GM19455 (cell line): Measurements from ENCODE around the gene MAGIX.

Source experiments
- ATAC-seq: cut with Tn5 transposase; IDR thresholded peaks from one replicate; pipeline ENCODE4 v1.9.1; 2021; ENCODE audit not compliant: unreplicated experiment

The MAGIX gene

DNA sequence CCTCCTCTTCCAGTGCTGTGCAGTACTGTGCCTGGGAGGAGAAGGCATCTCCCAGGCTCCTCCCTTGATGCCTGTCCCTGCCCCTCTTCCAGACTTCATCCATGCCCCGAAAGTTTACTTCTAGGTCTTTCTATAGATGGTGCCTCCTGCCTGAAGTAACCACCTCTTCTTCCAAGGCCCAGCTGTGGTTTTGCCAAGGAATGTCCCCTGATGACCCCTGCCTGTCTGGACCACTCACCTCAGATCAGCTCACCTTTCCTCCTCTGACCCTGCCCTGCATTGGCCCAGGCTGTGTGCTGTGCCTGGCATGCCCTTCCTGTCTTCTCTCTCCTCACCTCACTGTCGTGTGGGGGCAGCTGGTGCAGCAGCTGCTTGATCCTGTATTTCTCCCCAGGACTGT, 16.8 kb downstream of the MAGIX start:
- ATAC-seq = no peak

DNA sequence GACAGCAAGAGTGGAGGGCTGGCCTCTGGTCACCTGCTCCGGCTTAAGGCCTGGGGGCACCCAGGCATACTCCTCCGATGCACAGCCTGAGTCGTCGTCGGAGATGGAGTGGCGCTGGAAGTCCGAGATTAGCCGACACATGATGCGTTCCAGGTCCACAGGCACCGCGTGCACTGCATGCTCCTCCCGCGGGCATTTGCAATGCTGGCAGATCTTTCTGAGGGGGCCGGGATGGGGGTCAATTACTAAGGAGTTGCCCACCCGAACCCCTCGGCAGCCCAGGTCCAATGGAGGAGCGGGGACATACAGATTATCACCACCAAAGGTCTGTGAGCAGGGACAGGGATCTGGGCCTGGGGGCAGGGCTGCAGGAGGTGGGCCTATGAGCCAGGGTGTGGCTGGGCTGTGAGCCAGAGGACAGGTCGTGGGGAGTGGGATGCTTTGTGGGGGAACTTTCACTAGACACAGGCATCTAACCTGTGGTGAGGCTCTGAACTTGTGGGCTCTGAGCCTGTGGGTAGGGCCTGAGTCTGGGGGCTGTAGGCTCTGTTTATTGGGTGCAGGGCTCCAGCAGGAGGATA, 21.2 kb downstream of the MAGIX start:
- ATAC-seq = no peak

- ATAC-seq = peak; percentile 42
Observed at GRCh38 chrX:49184294-49185281, 22.0 kb downstream of the MAGIX start.

GRCh38 chrX:49186125-49187027, 23.8 kb downstream of the MAGIX start, which contains the start of gene PRICKLE3:
PRICKLE3 (minus strand) TSS chrX:49186373; CDS start chrX:49186297, 76 bp downstream.
- no peak for ATAC-seq

- no peak for ATAC-seq
Observed at GRCh38 chrX:49187028-49187394, 24.5 kb downstream of the MAGIX start.

GRCh38 chrX:49187526-49187925, 25.0 kb downstream of the MAGIX start:
- ATAC-seq = no peak

GRCh38 chrX:49188468-49189076, 26.0 kb downstream of the MAGIX start:
- no peak for ATAC-seq

GRCh38 chrX:49189606-49190005, 27.0 kb downstream of the MAGIX start:
- no peak for ATAC-seq

GRCh38 chrX:49190821-49191573, 28.4 kb downstream of the MAGIX start:
- peak; percentile 89 for ATAC-seq

DNA sequence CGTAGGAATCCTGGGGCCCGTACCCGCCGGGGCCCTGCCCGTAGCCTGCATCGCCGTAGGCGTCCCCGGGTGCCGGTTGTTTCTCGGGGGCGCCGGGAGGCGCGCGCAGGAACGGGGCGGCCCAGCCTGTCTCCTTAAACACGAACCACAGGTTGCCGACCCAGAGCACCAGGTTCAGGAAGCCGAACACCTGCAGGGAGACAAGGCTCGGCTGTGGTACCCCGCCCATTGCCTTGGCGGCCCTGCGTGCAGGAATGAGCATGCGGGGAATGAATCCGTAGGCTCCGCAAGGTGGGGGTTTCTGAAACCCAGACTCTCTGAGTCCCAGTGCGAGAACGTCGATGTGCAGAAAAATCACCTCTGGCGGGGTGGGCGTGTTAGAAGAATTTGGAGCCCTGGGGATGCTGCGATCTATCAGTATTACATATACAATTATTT, 29.0 kb downstream of the MAGIX start:
- peak; percentile 22 for ATAC-seq

DNA sequence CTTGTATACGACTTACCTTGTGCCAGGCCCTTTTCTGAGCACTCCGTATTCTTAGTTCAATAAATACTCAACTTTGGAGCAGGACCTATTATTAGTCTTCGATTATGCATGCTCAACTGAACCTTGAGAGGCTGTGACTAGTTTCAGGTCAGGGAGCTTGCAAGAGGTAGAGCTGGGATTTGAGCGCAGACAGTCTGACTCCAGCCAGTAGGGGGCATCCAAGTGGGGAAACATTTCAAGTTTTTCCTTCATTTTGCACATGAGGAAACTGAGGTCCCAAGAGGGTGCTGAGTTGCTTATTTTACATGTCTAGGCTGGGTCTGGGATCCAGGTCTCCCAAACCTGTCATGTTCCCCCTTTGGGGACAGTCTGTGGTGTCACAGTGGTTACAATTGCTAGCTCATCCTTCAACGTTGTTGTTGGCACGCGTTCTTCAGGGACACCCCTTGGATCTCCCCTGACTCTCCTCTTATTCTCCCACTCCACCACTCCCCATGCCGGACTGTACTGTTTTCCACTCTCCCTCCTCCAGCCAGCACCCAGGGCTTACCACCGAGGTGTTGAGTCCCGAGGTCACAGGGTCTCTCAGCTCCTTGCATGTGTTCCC, 30.3 kb downstream of the MAGIX start:
- no peak for ATAC-seq

DNA sequence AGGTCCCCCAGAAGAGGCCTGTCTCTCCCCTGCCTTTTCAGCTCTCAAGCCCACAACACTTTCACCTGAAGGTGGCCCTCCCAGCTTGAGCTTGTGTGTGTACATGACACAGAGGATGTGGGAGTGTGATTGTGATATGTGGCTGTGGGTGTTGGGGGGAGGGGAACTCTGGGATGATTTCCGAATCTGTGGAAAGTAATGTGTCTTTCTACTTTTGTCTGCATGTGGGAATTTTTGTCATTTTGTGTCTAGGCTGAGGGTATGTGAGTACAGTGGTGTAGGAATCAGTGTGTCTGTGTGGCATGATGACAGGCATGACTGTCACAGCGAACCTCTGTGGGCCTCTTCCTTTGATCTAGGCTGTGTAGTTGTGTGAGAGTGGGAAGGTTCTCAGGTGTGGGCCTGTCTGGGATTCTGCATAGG, 31.0 kb downstream of the MAGIX start:
- no peak for ATAC-seq

- ATAC-seq = no peak
Observed at GRCh38 chrX:49197543-49198087, 35.1 kb downstream of the MAGIX start.

- no peak for ATAC-seq
Observed at GRCh38 chrX:49198540-49199314, 36.2 kb downstream of the MAGIX start.

GRCh38 chrX:49199315-49199595, 36.7 kb downstream of the MAGIX start:
- ATAC-seq = no peak

- peak; percentile 98 for ATAC-seq
Observed at GRCh38 chrX:49199906-49200771, 37.6 kb downstream of the MAGIX start, which contains the start of gene SYP. SYP (minus strand) TSS chrX:49200193; CDS start chrX:49200186, 7 bp downstream.

DNA sequence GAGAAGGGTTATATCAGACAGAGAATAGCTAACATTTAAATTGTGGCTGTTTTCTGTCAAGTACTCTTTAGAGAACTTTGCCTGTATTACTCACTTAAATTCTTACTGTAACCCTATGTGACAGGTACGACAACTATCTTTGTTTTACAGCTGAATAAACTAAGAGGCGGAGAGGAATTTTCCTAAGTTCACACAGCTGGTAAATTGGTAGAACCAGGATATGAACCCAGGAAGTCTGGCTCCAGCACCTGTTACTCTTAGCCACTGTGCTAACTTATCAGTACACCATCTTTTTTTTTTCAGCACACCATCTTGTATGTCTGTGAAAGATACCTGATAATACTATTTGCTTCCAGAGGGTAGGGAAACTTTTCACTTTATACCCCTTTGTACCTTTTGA, 39.5 kb downstream of the MAGIX start:
- ATAC-seq = no peak

DNA sequence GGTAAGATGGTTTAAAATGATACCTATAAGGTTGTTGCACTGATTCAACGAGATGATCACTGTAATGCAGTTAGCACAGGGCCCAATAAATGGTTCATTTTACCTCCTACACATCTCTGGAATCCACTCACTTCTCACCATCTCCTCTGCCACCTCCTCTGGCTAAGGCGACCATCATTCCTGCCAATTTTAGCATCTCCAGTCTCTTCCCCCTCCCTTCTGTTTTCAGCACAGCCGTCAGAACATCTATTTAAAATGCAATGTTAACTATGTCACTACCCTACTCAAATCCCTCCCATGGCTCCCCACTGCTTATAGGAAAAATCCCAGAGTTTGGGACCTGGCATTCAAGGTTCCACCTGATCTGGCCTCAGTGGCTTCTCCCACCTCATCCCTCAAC, 41.0 kb downstream of the MAGIX start:
- ATAC-seq = no peak
